Stimulated activated CD8-positive, alpha-beta memory T cell treated with anti-CD3 and anti-CD28 coated beads, Interleukin-12 subunit alpha, Interleukin-12 subunit beta, amount 100 ng/mL, for 4 hours (primary cell): Measurements from ENCODE around the gene SMYD5.
A peak's percentile ranks its signal among the peaks of the same experiment; 100 is the strongest.
"Not testable (repeated sequence)": the region's sequence is repeated elsewhere in the genome, so short reads cannot be mapped to it uniquely, and the experiment has no call there.

Experiments
- DNase-seq: peaks from one replicate; pipeline ENCODE4 v3.0.0-alpha.2; 2020; ENCODE audit warnings: low read depth

SMYD5 gene

DNA sequence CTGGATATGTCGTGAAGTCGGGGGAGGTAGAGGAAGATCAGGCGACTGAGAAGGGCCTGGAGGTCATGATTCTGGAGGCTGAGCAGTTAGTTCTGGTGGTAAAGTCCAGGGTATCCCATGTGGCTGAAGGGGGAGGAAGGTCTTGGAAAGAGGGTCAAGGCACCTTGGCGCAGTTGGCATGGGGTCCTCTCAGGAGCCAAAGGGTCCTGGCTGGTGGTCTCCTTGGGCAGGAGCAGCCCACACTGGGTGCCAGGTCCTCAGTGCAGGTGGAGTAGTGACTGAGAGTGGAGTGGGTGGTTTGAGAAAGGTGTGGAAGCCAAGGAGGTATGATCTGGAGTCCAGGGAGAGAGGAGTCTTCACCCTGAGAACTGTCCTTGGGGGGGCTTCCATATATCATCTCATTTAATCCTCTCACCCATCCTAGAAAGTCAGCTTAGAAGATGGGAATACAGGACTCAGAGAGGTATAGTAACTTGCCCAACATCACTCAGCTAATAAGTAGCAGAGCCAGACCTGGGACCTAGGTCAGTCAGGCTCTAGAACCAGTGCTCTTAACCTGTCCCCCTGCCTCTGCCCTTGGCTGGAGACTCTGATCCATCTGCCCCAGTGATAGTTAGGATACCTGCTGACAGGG lies 45.8 kb downstream of the SMYD5 start:
- DNase-seq: no peak

DNA sequence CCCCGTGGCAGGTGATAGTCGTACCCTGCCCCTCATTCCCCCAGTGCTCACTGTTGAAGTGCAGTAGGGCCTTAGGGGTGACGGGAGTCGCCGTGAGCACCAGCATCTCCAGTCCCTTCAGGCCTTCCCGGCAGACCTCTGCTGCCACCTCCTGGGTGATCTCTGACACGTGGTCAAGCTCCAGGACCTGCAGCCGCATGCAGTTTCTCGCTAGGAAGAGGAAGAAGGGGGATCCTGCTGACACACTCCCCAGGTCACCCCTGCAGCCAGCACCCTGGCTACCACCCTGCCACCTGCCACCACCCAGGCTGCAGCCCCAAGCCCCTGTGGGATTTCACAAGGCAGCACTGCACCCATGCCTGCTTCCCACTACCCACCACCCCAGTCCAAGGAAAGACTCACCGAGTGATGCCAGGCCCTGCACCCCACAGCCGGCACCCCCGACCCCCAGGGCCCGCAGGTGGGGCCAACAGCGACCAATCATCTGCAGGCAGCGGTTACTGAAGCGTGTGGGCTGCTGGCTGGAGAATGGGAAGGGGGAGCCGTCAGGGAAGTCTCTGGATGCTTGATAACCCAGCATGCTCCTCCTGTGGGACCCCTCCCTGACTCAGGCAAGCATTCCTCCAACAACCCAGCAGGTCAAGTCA lies 46.4 kb downstream of the SMYD5 start:
- DNase-seq: no peak

DNA sequence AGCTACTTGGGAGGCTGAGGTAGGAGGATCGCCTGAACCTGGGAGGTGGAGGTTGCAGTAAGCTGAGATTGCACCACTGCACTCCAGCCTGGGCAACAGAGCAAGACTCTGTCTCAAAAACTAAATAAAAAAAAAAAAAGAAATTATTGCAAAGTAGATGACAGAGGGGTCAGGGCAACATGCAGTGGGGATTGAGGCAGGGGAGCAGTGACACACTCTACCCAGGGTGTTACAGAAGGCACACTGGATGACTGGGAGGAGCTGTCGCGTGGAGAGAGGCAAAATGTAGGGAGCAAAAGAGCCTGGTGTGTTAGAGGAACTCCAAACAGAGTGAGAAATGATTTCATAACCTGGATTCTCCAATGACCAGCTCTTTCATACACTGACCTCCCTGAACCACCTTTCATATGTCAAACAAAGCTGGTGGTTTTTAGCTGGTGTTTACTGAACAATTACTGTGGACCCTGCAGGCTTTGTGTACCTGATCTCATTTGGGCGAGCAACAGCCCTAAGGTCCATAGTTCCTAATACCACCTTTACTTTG lies 48.1 kb downstream of the SMYD5 start:
- no peak for DNase-seq

DNA sequence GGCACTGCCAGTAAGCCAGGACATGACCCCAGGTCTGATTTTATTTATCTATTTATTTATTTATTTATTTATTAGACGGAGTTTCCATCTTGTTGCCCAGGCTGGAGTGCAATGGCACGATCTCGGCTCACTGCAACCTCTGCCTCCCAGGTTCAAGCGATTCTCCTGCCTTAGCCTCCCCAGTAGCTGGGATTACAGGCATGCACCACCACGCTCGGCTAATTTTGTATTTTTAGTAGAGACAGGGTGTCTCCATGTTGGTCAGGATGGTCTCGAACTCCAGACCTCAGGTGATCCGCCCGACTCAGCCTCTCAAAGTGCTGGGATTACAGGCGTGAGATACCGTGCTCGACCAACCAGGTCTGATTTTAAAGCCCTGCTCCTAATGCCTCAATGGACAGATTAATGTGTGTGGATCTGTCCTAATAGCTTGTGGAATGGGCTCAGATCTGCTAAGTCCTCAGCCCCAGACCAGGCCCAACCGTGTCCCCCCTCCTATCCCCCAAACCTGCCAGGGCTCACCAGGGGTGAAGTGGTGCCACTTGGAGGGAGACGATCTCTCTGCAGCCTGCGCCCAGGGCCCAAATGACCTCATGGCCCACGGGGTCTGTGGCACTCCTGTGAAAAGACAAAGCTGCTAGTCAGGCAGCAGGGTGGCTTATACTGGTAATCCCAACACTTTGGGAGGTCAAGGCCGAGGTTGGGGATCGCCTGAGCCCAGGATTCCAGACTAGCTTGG lies 48.8 kb downstream of the SMYD5 start:
- not testable (repeated sequence) for DNase-seq

DNA sequence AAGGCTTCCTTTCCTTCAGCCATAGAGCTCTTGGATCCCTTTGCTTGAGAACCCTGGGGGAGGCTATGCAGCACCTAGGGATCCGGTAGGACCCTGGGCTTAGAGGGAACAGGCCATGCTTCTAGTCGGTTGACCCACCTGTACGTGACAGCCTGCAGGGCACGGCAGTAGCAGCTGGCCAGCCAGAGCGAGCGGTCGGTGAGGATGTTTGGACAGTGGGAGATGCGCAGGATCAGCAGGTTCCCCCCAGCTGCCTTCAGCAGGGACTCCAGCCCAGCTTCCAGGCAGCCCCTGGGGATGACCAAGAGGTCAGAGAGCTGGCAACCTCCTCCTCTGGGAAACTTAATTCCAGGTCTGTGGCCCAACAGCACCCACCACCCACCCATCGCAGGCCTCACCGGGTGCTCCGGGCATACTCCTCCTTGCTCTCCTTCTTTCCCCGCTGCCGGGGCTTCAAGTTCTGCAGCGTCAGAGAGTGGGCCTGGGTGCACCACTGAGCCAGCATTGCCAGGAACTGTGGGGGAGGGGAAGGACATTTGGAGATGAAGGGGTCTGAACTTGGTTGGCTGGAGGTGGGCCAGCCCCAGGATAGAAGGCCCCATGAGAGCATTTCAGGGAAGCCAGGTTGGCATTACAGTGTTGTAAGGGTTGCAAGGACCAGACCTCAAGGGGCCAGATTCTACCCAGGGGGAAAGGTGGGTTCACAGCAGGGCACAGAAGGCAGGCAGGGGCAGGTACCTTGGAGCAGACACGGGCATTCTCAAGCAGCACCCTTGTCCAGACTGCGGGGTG lies 49.7 kb downstream of the SMYD5 start:
- DNase-seq: no peak

DNA sequence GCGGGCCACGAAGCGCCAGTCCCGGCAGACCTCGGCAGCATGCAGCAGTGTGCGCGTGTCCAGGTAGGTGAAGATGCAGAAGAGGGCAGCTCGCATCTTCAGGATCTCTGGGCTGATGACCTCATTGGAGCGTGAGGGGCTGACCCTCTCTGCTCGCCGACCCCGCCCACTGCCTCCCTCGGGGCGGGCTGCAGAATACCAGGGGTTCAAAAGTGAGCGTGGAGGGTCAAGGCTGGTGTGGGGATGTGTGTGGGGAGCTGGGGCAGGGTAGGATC lies 50.2 kb downstream of the SMYD5 start:
- DNase-seq: no peak

DNA sequence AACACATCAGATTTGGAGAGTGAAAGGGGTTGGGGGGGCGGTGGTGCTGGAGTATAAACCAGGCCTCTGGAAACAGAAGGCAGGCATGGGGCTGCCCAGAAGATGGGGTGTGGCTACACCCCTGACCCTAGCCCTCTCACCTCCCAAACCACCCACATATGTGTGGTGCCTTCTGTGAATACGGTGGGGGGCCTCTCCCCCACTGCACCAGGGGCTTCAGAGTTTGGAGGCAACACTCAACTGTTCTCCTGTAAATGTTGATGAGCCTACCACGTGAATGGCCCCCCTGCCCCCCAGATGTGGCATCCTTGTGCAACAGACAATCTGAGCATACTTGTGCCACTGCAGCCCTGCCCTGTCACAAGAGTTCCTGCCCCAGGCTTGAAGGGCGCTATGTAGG lies 50.7 kb downstream of the SMYD5 start:
- DNase-seq: no peak

DNA sequence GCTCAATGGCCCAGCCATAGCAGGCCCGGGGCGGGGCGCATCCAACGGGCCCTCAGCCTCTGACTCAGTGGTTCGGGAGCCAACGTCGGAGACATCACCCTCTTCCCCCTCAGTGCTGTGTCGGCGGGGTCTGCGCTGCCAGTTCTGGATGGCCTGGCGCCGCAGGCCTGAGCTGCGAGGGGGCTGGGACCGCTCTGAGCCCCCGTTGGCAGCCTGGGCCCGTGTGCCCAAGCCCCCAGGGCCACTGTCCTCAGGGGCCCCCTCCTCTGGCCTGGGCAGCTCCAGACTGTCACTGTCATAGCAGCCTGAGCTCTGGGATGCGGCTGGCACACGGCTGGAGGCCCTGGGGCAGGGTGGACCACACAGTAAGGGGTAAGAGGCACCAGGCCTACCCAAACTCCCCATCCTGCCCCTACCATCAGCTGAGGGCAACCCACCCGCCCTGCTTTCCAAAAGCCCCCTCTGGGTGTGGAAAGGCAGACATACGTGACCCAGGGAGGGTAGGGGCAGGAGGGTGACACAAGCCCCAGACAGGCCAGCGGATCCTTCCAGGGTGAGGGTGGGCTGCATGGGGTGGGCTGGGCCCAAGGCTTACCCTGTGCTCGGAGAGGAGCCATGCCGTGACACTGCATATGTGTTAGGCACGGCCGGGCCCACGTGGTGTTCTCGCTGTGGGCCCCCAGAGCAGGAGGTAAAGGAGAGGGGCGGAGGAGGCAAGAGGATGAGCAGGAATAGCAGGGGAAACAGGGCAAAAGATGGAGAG lies 51.4 kb downstream of the SMYD5 start:
- DNase-seq: no peak

DNA sequence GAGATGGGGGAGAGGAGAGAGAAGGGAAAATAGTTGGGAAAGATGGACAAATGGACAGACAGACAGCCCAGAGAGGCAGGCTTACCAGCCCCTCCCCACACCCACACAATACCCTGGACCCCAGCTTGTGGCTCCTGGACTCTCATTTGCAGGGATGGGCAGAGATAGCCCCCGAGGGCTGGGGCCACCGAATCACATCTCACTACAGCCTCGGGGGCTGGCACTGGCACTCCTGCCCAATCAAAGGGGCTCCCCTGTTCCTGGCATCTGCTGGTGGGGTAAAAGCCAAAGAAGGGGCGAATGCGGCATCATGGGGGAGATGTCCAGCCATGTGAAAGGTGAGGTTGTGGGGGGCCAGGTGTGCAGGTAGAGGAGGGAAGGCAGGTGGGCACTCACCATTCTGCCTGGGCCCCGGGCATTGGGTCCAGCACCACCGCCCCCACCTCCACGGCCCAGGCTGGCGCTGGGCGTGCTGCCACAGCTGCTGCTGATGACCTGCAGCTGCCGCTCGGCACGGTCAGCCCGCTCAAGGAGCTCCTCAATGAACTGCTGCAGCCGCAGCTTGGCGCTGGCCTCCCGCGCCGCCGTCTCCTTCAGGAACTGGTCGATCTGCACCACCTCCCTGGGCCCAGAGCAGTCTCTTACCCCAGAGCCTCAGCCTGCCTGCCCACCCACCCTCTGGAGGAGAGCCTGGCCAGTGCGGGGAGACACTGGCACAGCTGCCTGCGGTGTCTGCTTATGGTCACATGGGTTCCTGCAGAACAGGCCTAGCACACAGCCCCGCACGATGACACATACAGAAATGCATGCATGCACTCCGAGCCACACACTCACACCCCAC lies 52.2 kb downstream of the SMYD5 start:
- no peak for DNase-seq

DNA sequence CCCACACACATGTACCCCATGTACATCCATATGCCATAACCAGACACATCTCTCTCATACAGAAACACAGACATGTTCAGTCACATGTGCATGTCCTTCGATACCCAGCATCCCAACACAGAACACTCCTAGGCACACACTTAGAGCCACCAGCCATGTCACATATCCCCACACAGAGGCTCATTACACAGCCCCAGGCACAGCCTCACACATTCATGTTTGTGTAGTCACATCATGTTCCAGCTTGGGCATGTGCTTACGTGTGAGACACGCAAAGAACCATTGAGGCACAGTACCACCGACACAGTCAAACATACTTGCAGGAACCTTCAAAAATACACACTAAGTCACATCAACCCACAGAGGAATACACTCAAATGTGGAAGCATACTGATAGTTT lies 53.0 kb downstream of the SMYD5 start:
- DNase-seq: no peak

DNA sequence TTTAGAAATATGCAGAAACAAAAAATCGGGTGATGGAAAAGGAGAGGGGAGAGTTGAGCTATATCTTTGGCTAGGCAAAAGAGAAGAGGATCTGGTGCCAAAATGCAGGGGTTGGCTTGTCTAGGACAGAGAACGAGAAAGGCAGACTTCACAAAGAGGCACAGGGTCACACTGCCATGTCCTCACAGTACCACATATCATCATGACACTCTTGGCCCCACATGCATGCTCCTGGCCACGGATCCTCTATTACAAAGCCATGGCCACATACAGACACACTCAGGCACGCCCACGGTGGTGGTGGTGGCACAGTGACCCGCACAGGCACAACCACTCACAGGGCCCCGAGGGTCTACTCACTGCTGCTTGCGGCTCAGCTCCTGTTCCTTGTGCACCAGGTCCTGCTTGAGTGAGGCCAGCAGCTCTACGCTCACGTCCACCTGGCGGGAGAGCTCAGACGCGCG lies 54.4 kb downstream of the SMYD5 start:
- no peak for DNase-seq

DNA sequence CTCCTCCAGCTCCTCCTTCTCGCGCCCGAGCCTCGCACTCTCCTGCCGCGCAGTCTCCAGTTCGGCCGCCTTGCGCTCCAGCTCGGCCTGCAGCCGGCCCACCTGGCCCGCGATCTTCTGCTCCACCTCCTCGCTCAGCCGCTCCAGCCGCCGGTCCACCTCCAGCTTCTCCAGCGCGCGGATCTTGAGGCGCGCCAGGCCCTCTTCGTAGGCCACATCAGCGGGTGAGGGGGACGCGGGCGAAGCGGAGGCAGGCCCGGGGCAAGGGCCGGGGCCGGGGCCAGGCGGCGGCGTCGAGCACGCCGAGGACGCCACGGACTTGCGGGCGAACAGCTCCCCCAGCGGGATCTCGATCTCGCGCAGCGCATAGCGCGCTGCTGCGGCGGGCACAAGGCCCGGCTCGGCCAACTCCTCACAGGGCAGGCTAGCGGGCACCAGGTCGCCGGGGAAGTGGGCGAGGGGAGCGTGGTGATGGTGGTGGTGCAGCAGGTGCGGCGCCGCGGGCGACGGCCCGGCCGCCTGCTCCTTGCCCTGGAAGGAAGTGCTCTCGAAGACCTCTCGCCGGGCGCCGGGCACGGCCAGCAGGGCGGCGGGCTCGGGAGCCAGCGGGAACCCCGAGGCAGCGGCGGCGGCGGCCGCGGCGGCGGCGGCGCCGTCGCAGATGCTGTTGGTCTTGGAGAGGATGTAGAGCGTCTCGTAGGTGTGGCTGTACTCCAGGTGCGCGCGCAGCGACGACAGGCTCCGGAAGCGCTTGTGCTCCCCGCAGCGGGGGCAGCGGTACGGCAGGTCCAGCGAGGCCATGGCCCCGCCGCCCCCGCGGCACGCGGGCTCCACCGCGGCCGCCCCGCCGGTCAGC lies 55.0 kb downstream of the SMYD5 start:
- peak; percentile 63 for DNase-seq

DNA sequence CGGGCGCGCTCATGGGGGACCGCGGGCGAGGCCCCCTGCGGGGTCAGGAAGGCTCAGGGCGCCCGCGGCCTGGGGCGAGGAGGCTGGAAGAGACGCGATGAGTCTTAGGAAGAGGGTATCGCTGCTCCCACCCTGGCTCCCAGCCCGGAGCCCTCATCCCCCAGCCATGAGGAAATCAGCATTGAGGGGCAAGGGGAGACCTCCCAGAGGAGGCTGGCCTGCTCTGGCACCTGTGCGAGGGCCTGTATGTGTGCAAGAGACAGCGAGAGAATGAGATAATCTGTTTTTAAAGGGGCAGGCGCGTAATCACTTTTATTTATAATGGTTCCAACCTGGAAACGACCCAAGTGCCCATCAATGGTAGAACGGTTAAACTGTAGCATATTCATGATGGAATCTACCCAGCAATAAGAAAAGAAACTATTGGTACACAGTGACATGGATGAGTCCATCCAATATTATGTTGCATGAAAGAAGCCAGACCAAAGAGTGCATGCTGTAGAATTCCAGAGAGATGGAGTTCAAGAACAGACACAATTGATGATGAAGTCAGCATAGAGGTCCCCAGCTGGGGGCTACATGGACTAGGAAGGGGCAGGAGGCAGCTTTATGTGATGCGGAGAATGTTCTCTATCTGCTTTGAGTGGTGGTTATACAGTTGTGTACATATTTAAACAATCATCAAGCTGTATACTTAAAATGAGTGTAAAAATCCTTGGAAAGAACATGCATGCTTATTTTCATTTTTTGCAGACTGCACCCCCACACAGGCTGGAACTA lies 55.8 kb downstream of the SMYD5 start:
- no peak for DNase-seq

DNA sequence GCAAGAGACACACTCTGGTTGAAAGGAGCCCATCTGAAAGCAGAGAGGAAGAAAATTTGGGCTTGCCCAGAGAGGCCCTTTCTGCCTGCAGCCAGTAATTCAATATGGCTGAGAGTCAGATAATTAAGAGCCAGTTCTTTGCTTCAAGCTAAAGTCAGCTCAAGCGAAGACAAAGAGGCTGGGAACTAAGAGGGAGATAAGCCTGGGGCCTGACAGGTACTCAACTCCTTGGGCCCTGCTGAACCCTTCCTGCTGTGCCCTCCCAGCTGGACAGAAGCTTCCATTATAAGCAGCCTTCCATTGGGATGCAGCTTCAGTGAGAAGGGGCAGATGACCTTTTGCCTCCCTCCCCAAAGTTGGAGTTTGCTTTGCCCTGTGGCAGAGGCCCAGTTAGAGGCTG lies 58.2 kb downstream of the SMYD5 start:
- no peak for DNase-seq
